MM.1S (cell line): ENCODE results near the gene HOXA6.

Experiments used
- DNase-seq: peaks from one replicate; pipeline ENCODE4 v3.0.0-alpha.2; 2015
- H2AFZ ChIP-seq: fragments of 300-600 bp; sonication (generic); 2 replicates; pipeline ENCODE4 v1.6.0; 2016; ENCODE audit warnings: antibody characterized with exemption, low read length
- H3F3A ChIP-seq: fragments of 300-600 bp; sonication (generic); 2 replicates; pipeline ENCODE4 v1.6.1; 2016; ENCODE audit warnings: mild to moderate bottlenecking, antibody characterized with exemption, low read length, moderate library complexity, mixed read lengths; ENCODE audit not compliant: insufficient read depth
- H3K27ac ChIP-seq: fragments of 300-600 bp; sonication (generic); 2 replicates; pipeline ENCODE4 v1.5.1; 2016; ENCODE audit warnings: mild to moderate bottlenecking, low read length
- H3K27me3 ChIP-seq: fragments of 300-600 bp; sonication (generic); replicated peaks from 2 replicates; pipeline ENCODE4 v1.6.0; 2016; ENCODE audit warnings: low read length; ENCODE audit not compliant: insufficient read depth
- H3K36me3 ChIP-seq: fragments of 300-600 bp; sonication (generic); replicated peaks from 2 replicates; pipeline ENCODE4 v1.6.1; 2016; ENCODE audit warnings: mild to moderate bottlenecking, low read length, mixed read lengths; ENCODE audit not compliant: insufficient read depth
- H3K4me1 ChIP-seq: fragments of 300-600 bp; sonication (generic); 2 replicates; pipeline ENCODE4 v1.6.1; 2016; ENCODE audit warnings: low read length, mixed read lengths
- H3K4me2 ChIP-seq: fragments of 300-600 bp; sonication (generic); 2 replicates; pipeline ENCODE4 v1.6.0; 2016; ENCODE audit warnings: low read depth, low read length
- H3K4me3 ChIP-seq: fragments of 300-600 bp; sonication (generic); 2 replicates; pipeline ENCODE4 v1.5.1; 2016; ENCODE audit warnings: low read length, mixed read lengths
- H3K79me2 ChIP-seq: fragments of 300-600 bp; sonication (generic); 2 replicates; pipeline ENCODE4 v1.6.1; 2016; ENCODE audit warnings: mixed run types, low read length, mixed read lengths
- H3K9ac ChIP-seq: fragments of 300-600 bp; sonication (generic); 2 replicates; pipeline ENCODE4 v1.6.1; 2016; ENCODE audit warnings: low read length, mixed read lengths
- H3K9me2 ChIP-seq: fragments of 300-600 bp; sonication (generic); replicated peaks from 2 replicates; pipeline ENCODE4 v1.6.1; 2016; ENCODE audit warnings: mild to moderate bottlenecking, low read length, mixed read lengths; ENCODE audit not compliant: insufficient read depth
- H3K9me3 ChIP-seq: fragments of 300-600 bp; sonication (generic); replicated peaks from 2 replicates; pipeline ENCODE4 v1.6.1; 2016; ENCODE audit warnings: mild to moderate bottlenecking, low read length, mixed read lengths; ENCODE audit not compliant: insufficient read depth
- H4K20me1 ChIP-seq: fragments of 300-600 bp; sonication (generic); 2 replicates; pipeline ENCODE4 v1.6.1; 2016; ENCODE audit warnings: mild to moderate bottlenecking, low read length, moderate library complexity, mixed read lengths; ENCODE audit not compliant: insufficient read depth
- EZH2 ChIP-seq: fragments of 300-600 bp; sonication (generic); optimal IDR thresholded peaks from 2 replicates; pipeline ENCODE3; 2017; ENCODE audit warnings: low read depth, mild to moderate bottlenecking, antibody characterized with exemption, low read length, mixed read lengths
- EZH2phosphoT487 ChIP-seq: fragments of 300-600 bp; sonication (generic); IDR thresholded peaks from 2 replicates; pipeline ENCODE4 v1.6.1; 2018; ENCODE audit warnings: antibody characterized with exemption, low read length
- TF ChIP-seq, protein P1 (sequence below): fragments of 300-600 bp; sonication (generic); IDR thresholded peaks from 2 replicates; pipeline ENCODE4 v1.5.1; 2016; ENCODE audit warnings: antibody characterized with exemption, low read length, mixed read lengths

HOXA6 gene

DNA sequence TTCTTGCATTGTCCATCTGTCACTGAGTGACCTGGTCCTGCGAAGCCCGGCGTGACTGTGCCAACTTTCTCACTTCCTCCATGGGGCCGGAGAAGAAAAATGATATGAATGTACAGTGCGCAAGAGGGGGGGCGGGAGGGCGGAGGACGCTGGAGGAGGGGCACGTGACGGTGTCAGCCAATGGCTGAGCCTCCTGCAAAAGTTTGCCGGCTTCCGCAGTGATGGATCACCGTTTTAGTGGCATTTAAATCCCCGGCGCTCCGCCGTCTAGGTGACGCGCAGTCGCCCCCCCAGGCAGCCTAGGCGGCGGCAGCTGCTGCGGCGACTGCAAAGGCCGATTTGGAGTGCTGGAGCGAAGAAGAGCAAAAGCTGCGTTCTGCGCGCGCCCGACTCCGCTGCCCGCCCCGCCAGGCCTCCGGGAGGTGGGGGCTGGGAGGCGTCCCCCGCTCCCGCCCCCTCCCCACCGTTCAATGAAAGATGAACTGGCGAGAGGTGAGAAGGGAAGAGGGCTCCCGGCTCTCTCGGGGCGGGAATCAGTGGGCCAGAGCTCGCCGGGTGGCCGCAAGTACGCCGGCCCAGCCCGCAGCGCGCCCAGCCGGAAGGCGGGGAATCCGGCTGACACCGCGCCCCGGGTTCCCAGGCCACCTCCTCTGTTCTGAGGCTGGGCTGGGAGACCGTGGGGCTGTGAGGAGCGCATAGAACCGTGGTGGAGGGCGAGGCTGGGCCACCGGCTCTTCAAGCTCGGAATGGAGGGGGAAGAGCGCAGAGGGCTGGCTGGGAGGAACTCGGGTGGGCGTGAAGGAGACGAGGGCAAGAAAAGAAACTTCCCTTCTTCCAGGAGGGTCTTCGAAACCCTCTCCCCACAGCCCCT lies 51.4 kb downstream of the HOXA6 start, which contains the start of gene HOXA1:
HOXA1 (minus strand) TSS at position 104 of the 871 bp plus-strand sequence; CDS start at position 16, 88 bp downstream.
- Histone ChIP-seq H3K27ac (no peak within 1 kb of the TSS), H3K9ac (peak within 1 kb of the TSS; percentile 37; the same call in 1 of the 2 replicates), H3K36me3 (no peaks in the 10 kb centered on the region), H4K20me1 (no peaks in the 10 kb centered on the region), H2AFZ (peak within 1 kb of the TSS; percentile 95), H3F3A (no peaks in the 10 kb centered on the region), H3K9me3 (no peaks in the 10 kb centered on the region), H3K4me3 (peak within 1 kb of the TSS; percentile 94), H3K4me1 (no peaks in the 10 kb centered on the region), H3K79me2 (no peaks in the 10 kb centered on the region), H3K4me2 (peak within 1 kb of the TSS; percentile 90), H3K27me3 (peaks cover 16% of the 10 kb centered on the region), H3K9me2 (no peaks in the 10 kb centered on the region)
- DNase-seq = peak; percentile 75
- TF ChIP-seq EZH2 (no peak), EZH2phosphoT487 (no peak)
- TF ChIP-seq, protein P1, sequence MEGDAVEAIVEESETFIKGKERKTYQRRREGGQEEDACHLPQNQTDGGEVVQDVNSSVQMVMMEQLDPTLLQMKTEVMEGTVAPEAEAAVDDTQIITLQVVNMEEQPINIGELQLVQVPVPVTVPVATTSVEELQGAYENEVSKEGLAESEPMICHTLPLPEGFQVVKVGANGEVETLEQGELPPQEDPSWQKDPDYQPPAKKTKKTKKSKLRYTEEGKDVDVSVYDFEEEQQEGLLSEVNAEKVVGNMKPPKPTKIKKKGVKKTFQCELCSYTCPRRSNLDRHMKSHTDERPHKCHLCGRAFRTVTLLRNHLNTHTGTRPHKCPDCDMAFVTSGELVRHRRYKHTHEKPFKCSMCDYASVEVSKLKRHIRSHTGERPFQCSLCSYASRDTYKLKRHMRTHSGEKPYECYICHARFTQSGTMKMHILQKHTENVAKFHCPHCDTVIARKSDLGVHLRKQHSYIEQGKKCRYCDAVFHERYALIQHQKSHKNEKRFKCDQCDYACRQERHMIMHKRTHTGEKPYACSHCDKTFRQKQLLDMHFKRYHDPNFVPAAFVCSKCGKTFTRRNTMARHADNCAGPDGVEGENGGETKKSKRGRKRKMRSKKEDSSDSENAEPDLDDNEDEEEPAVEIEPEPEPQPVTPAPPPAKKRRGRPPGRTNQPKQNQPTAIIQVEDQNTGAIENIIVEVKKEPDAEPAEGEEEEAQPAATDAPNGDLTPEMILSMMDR = no peak
